NCI-H1694 (cell line): ENCODE results near the gene MED16.
A peak's percentile ranks its signal among the peaks of the same experiment; 100 is the strongest.
"Not testable (repeated sequence)": the region's sequence is repeated elsewhere in the genome, so short reads cannot be mapped to it uniquely, and the experiment has no call there.

ENCODE experiments used
- DNase-seq: peaks from one replicate; lab custom pipeline; 2025; lab: John Stamatoyannopoulos, UW

MED16 gene

DNA sequence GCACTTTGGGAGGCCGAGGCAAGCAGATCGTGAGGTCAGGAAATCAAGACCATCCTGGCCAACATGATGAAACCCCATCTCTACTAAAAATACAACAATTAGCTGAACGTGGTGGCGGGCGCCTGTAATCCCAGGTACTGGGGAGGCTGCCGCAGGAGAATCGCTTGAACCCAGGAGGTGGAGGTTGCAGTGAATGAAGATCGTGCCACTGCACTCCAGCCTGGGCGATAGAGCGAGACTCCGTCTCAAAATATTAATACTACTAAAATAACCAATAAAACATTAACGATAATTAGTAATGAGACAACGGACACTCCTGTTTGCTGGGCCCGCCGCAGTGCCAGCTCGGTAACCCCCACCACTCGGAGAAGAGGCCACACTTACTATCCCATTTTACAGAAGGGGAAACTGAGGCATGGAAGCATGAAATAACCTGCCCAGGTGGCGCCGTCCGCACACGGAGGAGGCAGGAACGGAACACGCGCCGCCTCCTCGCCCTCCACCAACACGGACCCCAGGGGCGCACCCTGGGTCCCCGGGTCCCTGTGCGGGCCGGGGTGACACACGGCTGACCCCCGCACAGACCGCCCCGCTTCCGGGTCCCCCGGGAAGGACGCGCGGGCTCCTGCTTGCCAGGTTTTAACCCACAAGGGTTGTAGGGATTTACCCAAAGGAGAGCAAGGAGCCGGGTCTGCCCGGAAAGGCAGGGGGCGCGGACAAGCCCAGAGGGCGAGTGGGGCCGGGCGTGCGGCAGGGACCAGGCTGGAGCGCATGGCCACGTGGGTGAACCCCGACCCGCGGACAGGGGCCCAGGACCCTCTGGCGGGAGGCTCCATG, 18.4 kb upstream of the MED16 start:
- no peak for DNase-seq

- no peak for DNase-seq
Measured at GRCh38 chr19:907183-907853, 14.3 kb upstream of the MED16 start.

GRCh38 chr19:906480-906879, 13.5 kb upstream of the MED16 start:
- no peak for DNase-seq

GRCh38 chr19:904545-904944, 11.6 kb upstream of the MED16 start:
- no peak for DNase-seq

DNA sequence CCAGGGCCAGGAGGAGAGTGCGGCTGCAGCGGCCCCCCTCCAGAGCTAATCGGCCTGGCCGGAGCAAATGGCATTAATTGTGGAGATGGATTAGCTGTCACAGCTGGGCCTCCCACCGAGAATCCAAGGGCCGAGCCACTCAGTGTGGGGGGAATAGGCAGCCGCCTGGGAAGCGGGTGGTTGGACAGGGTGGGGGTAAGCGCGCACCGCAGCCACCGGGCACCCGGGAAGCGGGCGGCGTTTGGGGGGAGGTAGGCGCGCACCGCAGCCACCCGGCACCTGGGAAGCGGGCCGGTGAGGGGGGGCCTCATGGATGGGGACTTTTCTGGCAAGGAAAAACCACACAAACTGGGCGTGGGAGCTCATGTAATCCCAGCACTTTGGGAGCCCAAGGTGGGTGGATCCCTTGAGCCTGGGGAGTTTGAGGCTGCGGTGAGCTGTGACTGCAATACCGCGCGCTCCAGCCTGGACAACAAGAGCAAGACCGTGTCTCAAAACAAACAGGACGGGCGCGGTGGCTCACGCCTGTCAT, 10.3 kb upstream of the MED16 start:
- DNase-seq, result no peak

DNA sequence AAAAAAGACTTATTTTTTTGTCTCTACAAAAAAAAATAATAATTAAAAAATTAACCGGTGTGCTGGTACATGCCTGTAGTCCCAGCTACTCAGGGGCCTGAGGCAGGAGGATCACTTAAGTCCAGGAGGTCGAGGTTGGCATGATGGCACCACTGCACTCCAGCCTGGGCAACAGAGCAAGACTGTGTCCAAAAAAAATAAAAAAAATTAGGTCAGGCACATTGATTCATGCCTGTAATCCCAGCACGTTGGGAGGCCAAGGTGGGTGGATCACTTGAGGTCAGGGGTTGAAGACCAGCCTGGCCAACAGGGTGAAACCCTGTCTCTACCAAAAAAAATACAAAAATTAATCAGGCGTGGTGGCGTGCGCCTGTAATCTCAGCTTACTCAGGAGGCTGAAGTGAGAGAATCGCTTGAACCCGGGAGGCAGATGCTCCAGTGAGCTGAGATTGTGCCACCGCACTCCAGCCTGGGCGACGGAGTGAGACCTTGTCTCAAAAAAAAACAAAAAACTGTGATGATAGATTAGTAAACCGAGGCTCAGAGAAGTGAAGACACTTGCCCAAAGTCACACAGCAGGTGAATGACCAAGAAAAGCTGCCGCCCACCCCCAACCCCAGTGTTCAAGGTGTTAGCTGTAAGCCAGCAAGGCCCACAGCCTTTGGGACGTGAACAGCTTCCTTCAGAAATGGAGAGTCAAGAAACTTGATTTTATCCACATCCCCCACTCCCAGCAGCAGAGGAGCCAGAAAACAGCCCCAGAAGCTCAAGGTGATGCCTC, 9.6 kb upstream of the MED16 start:
- no peak for DNase-seq

DNA sequence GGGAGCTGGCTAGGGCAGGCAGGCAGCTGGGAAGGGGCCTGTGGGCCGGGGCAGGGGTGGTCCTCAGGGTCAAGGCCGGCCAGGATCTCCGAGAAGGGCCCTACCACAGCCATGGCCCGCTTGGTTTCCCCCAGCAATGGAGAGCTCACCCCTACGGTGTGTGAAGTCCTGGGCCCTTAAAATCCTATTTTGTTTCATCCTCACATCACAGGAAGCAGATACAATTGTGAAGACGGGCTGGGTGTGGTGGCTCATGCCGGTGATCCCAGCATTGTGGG, 9.0 kb upstream of the MED16 start:
- DNase-seq, result no peak

DNA sequence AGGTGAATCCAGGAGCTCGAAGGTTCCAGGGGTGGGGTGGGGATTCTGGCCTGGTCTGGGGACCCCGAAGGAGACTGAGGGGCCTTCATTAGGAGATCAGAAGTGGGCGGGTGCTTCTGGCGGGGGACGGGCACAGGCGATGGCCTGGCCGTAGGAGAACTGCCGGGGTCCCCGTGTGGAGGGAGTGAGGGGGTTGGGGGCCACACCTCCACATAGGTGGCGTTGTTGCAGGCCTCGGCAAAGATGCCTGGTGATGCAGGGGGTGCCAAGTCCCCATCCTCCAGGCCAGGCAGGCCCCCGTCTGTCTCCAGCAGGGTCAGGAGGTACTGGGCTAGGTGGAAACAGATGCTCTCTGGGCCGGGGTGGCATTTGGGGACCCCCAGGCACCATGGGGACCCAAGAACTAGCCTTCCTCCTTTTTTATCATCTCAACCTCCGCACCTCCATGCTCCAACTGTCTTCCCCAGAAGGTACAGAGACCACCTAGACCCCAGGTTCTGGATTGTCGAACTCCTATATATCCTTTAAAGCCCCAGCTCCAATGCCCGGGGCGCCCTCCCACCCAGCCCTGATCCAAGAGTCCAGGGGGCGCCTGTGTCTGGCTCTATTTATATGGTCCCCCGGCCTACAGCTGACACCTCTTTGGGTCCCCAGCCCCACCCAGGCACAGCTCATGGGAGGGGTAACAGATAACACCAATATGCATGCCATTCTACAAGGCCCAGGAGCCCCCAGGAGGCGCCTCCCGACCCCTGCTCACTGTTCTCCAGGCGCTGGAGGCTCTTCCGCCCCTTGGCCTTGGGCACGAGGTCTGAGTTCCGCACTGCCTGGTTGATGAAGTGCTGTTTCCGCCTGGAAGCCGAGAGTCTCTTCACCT, 8.5 kb upstream of the MED16 start:
- DNase-seq, result no peak

- no peak for DNase-seq
Measured at GRCh38 chr19:900302-901111, 7.5 kb upstream of the MED16 start.

GRCh38 chr19:900043-900301, 7.0 kb upstream of the MED16 start:
- DNase-seq, result no peak

DNA sequence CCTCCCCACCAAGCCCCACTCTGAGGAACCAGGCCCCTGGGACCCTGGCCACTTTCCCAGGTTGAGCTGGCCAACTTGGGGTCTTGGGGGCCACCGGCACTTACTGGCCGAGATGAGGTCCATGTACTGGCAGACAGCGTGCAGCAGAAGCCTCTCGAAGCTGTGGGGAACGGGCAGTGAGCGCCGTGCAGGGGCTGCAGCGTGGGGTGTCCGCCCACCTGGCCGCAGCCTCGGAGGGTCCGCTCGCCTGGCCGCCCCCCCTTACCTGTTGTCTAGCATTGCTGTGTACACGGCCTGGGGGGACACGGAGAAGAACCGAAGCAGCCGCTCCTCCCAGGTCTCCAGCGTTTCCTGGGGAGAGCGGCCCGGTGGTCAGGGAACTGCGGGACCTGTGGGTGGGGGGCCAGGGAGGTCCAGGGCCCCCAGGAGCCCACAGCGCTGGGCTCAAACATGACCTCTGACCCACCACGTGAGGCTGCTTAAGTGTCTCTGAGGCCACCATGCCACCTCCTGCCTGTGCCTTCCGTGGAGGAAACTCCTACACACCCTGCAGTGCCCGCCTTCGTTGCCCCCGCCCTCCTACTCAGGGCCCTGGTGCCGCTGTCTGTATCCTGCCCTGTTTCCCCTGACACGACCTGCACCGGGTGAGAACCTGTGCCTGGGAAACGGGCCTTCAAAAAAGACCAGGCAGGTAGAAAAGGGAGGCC, 6.5 kb upstream of the MED16 start:
- no peak for DNase-seq

DNA sequence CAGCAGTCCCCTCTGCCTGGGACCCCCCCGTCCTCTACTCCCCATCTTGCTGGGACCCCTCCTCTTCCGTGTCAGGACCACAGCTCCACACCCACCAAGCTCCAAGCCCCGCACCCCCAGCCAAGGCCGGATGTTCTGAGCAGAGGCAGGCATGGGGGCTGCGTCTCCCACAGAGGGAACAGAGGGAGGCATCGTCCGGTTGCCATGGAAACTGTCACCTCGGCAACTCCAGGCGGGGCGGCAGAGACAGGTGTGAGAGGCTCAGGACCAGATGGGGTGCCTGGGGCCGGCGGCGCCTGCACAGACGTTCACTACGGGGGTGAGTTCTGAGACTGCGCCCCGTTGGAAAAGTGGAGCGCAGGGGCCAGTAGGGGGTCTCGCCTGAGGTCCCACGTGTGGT, 5.7 kb upstream of the MED16 start:
- DNase-seq, result peak; percentile 62

DNA sequence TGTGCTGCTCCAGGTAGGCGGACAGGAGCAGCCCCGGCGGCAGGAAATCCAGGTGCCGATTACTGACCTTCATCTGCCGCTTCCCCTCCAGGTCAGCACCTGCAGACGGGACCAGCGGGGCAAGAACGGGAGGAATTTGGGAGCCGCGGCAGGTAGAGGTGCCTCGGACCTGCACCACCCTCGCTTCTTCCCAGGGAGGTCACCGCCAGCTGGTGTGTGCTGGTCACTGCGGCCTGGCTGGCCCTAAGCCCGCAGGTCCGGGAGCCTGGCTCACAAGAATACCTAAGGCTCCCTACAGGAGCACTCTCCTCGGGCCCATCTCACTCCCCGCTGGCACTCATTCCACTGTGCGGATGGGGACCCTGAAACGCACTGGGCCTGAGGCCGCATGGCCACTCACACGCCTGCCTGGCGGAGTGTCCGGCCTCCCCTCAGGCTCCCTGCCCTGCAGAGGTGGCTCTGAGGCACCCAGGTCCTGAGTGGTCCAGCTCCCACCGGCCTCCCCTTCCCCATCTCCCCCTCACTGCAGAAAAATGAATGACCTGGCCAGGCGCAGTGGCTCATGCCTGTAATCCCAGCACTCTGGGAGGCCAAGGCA, 4.6 kb upstream of the MED16 start:
- no peak for DNase-seq

- no peak for DNase-seq
Measured at GRCh38 chr19:896999-897398, 4.0 kb upstream of the MED16 start.

GRCh38 chr19:896434-896833, 3.4 kb upstream of the MED16 start:
- no peak for DNase-seq

- no peak for DNase-seq
Measured at GRCh38 chr19:892243-892893, 619 bp downstream of the MED16 start.

- DNase-seq, result not testable (repeated sequence)
Measured at GRCh38 chr19:891421-892200, 1.4 kb downstream of the MED16 start.

- DNase-seq, result no peak
Measured at GRCh38 chr19:890831-891230, 2.2 kb downstream of the MED16 start.
